Measurements from ENCODE around the gene ST6GALNAC3.

The ST6GALNAC3 gene

DNA sequence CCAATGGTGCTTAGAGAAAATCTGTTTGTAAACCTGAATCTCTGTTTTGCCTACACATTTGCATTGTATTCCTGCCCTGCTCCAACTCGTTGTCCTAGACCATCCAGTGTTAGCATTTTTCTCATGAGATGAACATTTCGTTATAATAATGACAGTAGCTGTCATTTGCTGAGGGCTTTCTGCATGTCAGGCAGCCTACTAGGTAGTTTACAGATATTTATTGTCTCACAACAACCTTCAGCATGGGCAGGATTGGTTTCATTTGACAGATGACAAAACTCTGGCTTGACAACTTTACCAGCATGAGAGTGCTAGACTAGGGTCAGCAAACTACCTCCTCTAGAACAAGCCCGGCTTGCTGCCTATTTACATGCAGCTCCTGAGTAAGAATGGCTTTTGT, 10.1 kb downstream of the ST6GALNAC3 start:
- ChIA-PET POLR2A (no interaction called here), CTCF (interaction anchor here (0.7 kb wide), 1 partner anchor 182 kb away, joined by 3 read pairs; no protein-coding TSS in a partner anchor)
- Histone ChIP-seq H3K4me3 (ENCODE audit: low read depth, low read length) (no peak overlapping the region), H3K36me3 (ENCODE audit: control insufficient read depth in 2 of 2, insufficient read depth in 1 of 2, low read length in 2 of 2) (no peaks in the 10 kb centered on the region), H3K4me1 (ENCODE audit: control insufficient read depth, insufficient read depth, low read length) (peaks cover 35% of the 10 kb centered on the region), H3K27ac (ENCODE audit: extremely low read depth, low read depth, low read length) (no peak overlapping the region), H3K9me3 (ENCODE audit: control insufficient read depth, insufficient read depth, low read depth, low read length) (no peaks in the 10 kb centered on the region)
- no peak for TF ChIP-seq ZNF658 (tag by site-specific recombination; IDR thresholded peaks at IDR 0.05)

DNA sequence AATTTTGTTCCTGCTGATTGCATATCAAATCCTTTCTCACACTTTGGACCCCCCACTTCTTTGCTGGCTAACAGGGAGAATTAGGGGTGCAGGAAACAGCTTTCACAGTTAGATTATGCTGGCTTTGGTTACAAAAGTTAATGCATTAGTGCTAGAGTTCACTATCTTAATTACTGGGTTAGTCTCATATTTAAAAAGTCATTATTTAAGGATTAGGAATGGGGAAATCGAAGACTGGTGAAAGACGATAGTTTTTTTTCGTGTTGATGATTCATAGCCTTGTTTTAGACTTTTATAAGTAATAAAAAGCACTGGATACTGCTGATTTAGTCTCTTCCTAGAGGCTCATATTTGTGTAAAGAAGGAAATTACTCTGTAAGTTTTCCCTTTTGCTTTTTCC, 11.6 kb downstream of the ST6GALNAC3 start:
- CTCF ChIA-PET, result interaction anchor here (0.6 kb wide), 2 partner anchors 68 to 333 kb away, joined by 3 to 4 read pairs; no protein-coding TSS in a partner anchor
- Histone ChIP-seq H3K36me3 (ENCODE audit: control insufficient read depth in 2 of 2, insufficient read depth in 1 of 2, low read length in 2 of 2) (no peaks in the 10 kb centered on the region), H3K27ac (ENCODE audit: extremely low read depth, low read depth, low read length) (no peak overlapping the region), H3K9me3 (ENCODE audit: control insufficient read depth, insufficient read depth, low read depth, low read length) (no peaks in the 10 kb centered on the region), H3K4me1 (ENCODE audit: control insufficient read depth, insufficient read depth, low read length) (peaks cover 25% of the 10 kb centered on the region), H3K4me3 (ENCODE audit: low read depth, low read length) (no peak overlapping the region)
- POLR2A ChIA-PET, result no interaction called here
- TF ChIP-seq ZNF658 (tag by site-specific recombination; IDR thresholded peaks at IDR 0.05) (no peak), HIC1 (tag by site-specific recombination; IDR thresholded peaks at IDR 0.05) (0 out of 2 replicates have a peak, but pooled peaks have one; percentile 22), FEZF1 (tag by site-specific recombination; IDR thresholded peaks at IDR 0.05) (peak; percentile 67), MZF1 (tag by site-specific recombination; IDR thresholded peaks at IDR 0.05; ENCODE audit: borderline replicate concordance) (no peak), PRDM1 (tag by site-specific recombination; IDR thresholded peaks at IDR 0.05) (peak; percentile 37; the same call in 1 of the 2 replicates), ZNF223 (tag by site-specific recombination; IDR thresholded peaks at IDR 0.05) (no peak), SP7 (tag by site-specific recombination; IDR thresholded peaks at IDR 0.05) (peak; percentile 92), ZNF561 (tag by site-specific recombination; IDR thresholded peaks at IDR 0.05; ENCODE audit: borderline replicate concordance) (no peak), ZNF843 (tag by site-specific recombination; IDR thresholded peaks at IDR 0.05) (peak; percentile 63), ZNF350 (tag by site-specific recombination; IDR thresholded peaks at IDR 0.05) (no peak), ZNF501 (tag by site-specific recombination; IDR thresholded peaks at IDR 0.05) (no peak), ZNF2 (tag by site-specific recombination; IDR thresholded peaks at IDR 0.05) (no peak), KLF9 (tag by site-specific recombination; IDR thresholded peaks at IDR 0.05; ENCODE audit: low read depth) (no peak), KLF8 (tag by site-specific recombination; IDR thresholded peaks at IDR 0.05) (no peak), ZNF521 (tag by site-specific recombination; IDR thresholded peaks at IDR 0.05) (no peak), OSR2 (tag by site-specific recombination; IDR thresholded peaks at IDR 0.05) (0 out of 2 replicates have a peak, but pooled peaks have one; percentile 31), ZNF175 (tag by site-specific recombination; IDR thresholded peaks at IDR 0.05) (no peak)
- TF ChIP-seq, protein P1, sequence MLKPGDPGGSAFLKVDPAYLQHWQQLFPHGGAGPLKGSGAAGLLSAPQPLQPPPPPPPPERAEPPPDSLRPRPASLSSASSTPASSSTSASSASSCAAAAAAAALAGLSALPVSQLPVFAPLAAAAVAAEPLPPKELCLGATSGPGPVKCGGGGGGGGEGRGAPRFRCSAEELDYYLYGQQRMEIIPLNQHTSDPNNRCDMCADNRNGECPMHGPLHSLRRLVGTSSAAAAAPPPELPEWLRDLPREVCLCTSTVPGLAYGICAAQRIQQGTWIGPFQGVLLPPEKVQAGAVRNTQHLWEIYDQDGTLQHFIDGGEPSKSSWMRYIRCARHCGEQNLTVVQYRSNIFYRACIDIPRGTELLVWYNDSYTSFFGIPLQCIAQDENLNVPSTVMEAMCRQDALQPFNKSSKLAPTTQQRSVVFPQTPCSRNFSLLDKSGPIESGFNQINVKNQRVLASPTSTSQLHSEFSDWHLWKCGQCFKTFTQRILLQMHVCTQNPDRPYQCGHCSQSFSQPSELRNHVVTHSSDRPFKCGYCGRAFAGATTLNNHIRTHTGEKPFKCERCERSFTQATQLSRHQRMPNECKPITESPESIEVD (tag by site-specific recombination; IDR thresholded peaks at IDR 0.05), result peak; percentile 77
- TF ChIP-seq, protein P2, sequence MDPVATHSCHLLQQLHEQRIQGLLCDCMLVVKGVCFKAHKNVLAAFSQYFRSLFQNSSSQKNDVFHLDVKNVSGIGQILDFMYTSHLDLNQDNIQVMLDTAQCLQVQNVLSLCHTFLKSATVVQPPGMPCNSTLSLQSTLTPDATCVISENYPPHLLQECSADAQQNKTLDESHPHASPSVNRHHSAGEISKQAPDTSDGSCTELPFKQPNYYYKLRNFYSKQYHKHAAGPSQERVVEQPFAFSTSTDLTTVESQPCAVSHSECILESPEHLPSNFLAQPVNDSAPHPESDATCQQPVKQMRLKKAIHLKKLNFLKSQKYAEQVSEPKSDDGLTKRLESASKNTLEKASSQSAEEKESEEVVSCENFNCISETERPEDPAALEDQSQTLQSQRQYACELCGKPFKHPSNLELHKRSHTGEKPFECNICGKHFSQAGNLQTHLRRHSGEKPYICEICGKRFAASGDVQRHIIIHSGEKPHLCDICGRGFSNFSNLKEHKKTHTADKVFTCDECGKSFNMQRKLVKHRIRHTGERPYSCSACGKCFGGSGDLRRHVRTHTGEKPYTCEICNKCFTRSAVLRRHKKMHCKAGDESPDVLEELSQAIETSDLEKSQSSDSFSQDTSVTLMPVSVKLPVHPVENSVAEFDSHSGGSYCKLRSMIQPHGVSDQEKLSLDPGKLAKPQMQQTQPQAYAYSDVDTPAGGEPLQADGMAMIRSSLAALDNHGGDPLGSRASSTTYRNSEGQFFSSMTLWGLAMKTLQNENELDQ (tag by site-specific recombination; IDR thresholded peaks at IDR 0.05; ENCODE audit: low read depth), result no peak
- TF ChIP-seq, protein P3, sequence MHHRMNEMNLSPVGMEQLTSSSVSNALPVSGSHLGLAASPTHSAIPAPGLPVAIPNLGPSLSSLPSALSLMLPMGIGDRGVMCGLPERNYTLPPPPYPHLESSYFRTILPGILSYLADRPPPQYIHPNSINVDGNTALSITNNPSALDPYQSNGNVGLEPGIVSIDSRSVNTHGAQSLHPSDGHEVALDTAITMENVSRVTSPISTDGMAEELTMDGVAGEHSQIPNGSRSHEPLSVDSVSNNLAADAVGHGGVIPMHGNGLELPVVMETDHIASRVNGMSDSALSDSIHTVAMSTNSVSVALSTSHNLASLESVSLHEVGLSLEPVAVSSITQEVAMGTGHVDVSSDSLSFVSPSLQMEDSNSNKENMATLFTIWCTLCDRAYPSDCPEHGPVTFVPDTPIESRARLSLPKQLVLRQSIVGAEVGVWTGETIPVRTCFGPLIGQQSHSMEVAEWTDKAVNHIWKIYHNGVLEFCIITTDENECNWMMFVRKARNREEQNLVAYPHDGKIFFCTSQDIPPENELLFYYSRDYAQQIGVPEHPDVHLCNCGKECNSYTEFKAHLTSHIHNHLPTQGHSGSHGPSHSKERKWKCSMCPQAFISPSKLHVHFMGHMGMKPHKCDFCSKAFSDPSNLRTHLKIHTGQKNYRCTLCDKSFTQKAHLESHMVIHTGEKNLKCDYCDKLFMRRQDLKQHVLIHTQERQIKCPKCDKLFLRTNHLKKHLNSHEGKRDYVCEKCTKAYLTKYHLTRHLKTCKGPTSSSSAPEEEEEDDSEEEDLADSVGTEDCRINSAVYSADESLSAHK (tag by site-specific recombination; IDR thresholded peaks at IDR 0.05), result peak; percentile 81
- TF ChIP-seq, protein P4, sequence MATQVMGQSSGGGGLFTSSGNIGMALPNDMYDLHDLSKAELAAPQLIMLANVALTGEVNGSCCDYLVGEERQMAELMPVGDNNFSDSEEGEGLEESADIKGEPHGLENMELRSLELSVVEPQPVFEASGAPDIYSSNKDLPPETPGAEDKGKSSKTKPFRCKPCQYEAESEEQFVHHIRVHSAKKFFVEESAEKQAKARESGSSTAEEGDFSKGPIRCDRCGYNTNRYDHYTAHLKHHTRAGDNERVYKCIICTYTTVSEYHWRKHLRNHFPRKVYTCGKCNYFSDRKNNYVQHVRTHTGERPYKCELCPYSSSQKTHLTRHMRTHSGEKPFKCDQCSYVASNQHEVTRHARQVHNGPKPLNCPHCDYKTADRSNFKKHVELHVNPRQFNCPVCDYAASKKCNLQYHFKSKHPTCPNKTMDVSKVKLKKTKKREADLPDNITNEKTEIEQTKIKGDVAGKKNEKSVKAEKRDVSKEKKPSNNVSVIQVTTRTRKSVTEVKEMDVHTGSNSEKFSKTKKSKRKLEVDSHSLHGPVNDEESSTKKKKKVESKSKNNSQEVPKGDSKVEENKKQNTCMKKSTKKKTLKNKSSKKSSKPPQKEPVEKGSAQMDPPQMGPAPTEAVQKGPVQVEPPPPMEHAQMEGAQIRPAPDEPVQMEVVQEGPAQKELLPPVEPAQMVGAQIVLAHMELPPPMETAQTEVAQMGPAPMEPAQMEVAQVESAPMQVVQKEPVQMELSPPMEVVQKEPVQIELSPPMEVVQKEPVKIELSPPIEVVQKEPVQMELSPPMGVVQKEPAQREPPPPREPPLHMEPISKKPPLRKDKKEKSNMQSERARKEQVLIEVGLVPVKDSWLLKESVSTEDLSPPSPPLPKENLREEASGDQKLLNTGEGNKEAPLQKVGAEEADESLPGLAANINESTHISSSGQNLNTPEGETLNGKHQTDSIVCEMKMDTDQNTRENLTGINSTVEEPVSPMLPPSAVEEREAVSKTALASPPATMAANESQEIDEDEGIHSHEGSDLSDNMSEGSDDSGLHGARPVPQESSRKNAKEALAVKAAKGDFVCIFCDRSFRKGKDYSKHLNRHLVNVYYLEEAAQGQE (tag by site-specific recombination; IDR thresholded peaks at IDR 0.05), result no peak
- TF ChIP-seq, protein P5, sequence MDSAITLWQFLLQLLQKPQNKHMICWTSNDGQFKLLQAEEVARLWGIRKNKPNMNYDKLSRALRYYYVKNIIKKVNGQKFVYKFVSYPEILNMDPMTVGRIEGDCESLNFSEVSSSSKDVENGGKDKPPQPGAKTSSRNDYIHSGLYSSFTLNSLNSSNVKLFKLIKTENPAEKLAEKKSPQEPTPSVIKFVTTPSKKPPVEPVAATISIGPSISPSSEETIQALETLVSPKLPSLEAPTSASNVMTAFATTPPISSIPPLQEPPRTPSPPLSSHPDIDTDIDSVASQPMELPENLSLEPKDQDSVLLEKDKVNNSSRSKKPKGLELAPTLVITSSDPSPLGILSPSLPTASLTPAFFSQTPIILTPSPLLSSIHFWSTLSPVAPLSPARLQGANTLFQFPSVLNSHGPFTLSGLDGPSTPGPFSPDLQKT (IDR thresholded peaks at IDR 0.05; ENCODE audit: borderline replicate concordance, low read depth, low read length), result no peak

All from HEK293 (cell line).